ENCODE data around the gene EDNRB.
"Not testable (repeated sequence)": the region's sequence is repeated elsewhere in the genome, so short reads cannot be mapped to it uniquely, and the experiment has no call there.

The EDNRB gene

GRCh38 chr13:77952276-77952675 is 33.6 kb upstream of the EDNRB start:
- Histone ChIP-seq H3F3A (ENCODE audit: insufficient read depth, low read length) (no peaks in the 10 kb centered on the region), H2AFZ (ENCODE audit: low read length) (no peak overlapping the region), H3K9me3 (ENCODE audit: low read length) (no peaks in the 10 kb centered on the region; the same call in 1 of the 2 replicates), H3K4me3 (ENCODE audit: low read depth, low read length, poor library complexity, severe bottlenecking) (no peak overlapping the region), H3K9ac (ENCODE audit: low read length) (no peak overlapping the region), H3K36me3 (ENCODE audit: insufficient read depth, low read length) (no peaks in the 10 kb centered on the region), H3K9me2 (ENCODE audit: low read depth, low read length) (no peaks in the 10 kb centered on the region), H3K27ac (ENCODE audit: low read depth, low read length, poor library complexity, severe bottlenecking) (no peak overlapping the region), H3K4me2 (ENCODE audit: low read length) (no peak overlapping the region), H3K27me3 (ENCODE audit: insufficient read depth, low read length) (no peaks in the 10 kb centered on the region), H3K79me2 (ENCODE audit: insufficient read depth, low read length) (no peaks in the 10 kb centered on the region), H3K4me1 (ENCODE audit: insufficient read depth, low read length, severe bottlenecking) (no peaks in the 10 kb centered on the region), H4K20me1 (ENCODE audit: insufficient read depth, low read length) (no peaks in the 10 kb centered on the region)
- TF ChIP-seq CTCF (IDR thresholded peaks at IDR 0.05; ENCODE audit: low read length): no peak
- no peak for TF ChIP-seq EZH2 (IDR thresholded peaks at IDR 0.05; ENCODE audit: borderline replicate concordance, low read length)

GRCh38 chr13:77946522-77946921 is 27.9 kb upstream of the EDNRB start:
- Histone ChIP-seq H3K9me2 (ENCODE audit: low read depth, low read length) (no peaks in the 10 kb centered on the region), H3K36me3 (ENCODE audit: insufficient read depth, low read length) (no peaks in the 10 kb centered on the region)

GRCh38 chr13:77935063-77935462 is 16.4 kb upstream of the EDNRB start:
- H3K9ac ChIP-seq (ENCODE audit: low read length); H3K9me3 ChIP-seq (ENCODE audit: low read length); H3K4me2 ChIP-seq (ENCODE audit: low read length); H4K20me1 ChIP-seq (ENCODE audit: insufficient read depth, low read length); H2AFZ ChIP-seq (ENCODE audit: low read length); H3K9me2 ChIP-seq (ENCODE audit: low read depth, low read length); H3K79me2 ChIP-seq (ENCODE audit: insufficient read depth, low read length); H3K4me1 ChIP-seq (ENCODE audit: insufficient read depth, low read length, severe bottlenecking); H3K4me3 ChIP-seq (ENCODE audit: low read depth, low read length, poor library complexity, severe bottlenecking); H3F3A ChIP-seq (ENCODE audit: insufficient read depth, low read length); H3K27ac ChIP-seq (ENCODE audit: low read depth, low read length, poor library complexity, severe bottlenecking); H3K27me3 ChIP-seq (ENCODE audit: insufficient read depth, low read length); H3K36me3 ChIP-seq (ENCODE audit: insufficient read depth, low read length): not testable (repeated sequence)

More at GRCh38 chr13:77946522-77946921, 27.9 kb upstream of the EDNRB start:
- Histone ChIP-seq H3K27ac (ENCODE audit: low read depth, low read length, poor library complexity, severe bottlenecking) (no peak overlapping the region), H3K4me3 (ENCODE audit: low read depth, low read length, poor library complexity, severe bottlenecking) (no peak overlapping the region), H3K9ac (ENCODE audit: low read length) (no peak overlapping the region), H3K4me1 (ENCODE audit: insufficient read depth, low read length, severe bottlenecking) (no peaks in the 10 kb centered on the region), H3F3A (ENCODE audit: insufficient read depth, low read length) (no peaks in the 10 kb centered on the region), H2AFZ (ENCODE audit: low read length) (no peak overlapping the region), H4K20me1 (ENCODE audit: insufficient read depth, low read length) (no peaks in the 10 kb centered on the region), H3K4me2 (ENCODE audit: low read length) (no peak overlapping the region), H3K27me3 (ENCODE audit: insufficient read depth, low read length) (no peaks in the 10 kb centered on the region), H3K9me3 (ENCODE audit: low read length) (no peaks in the 10 kb centered on the region), H3K79me2 (ENCODE audit: insufficient read depth, low read length) (no peaks in the 10 kb centered on the region)
- TF ChIP-seq CTCF (IDR thresholded peaks at IDR 0.05; ENCODE audit: low read length) (no peak), EZH2 (IDR thresholded peaks at IDR 0.05; ENCODE audit: borderline replicate concordance, low read length) (no peak)

- Histone ChIP-seq H3K9me2 (ENCODE audit: low read depth, low read length) (no peaks in the 10 kb centered on the region), H3K4me1 (ENCODE audit: insufficient read depth, low read length, severe bottlenecking) (no peaks in the 10 kb centered on the region), H3K79me2 (ENCODE audit: insufficient read depth, low read length) (no peaks in the 10 kb centered on the region), H3K4me3 (ENCODE audit: low read depth, low read length, poor library complexity, severe bottlenecking) (no peak overlapping the region), H4K20me1 (ENCODE audit: insufficient read depth, low read length) (no peaks in the 10 kb centered on the region), H3F3A (ENCODE audit: insufficient read depth, low read length) (no peaks in the 10 kb centered on the region), H3K4me2 (ENCODE audit: low read length) (no peak overlapping the region), H3K9ac (ENCODE audit: low read length) (no peak overlapping the region), H3K36me3 (ENCODE audit: insufficient read depth, low read length) (no peaks in the 10 kb centered on the region), H3K27me3 (ENCODE audit: insufficient read depth, low read length) (no peaks in the 10 kb centered on the region), H3K27ac (ENCODE audit: low read depth, low read length, poor library complexity, severe bottlenecking) (no peak overlapping the region), H3K9me3 (ENCODE audit: low read length) (no peaks in the 10 kb centered on the region), H2AFZ (ENCODE audit: low read length) (no peak overlapping the region)
- no peak for TF ChIP-seq CTCF (IDR thresholded peaks at IDR 0.05; ENCODE audit: low read length)
- no peak for TF ChIP-seq EZH2 (IDR thresholded peaks at IDR 0.05; ENCODE audit: borderline replicate concordance, low read length)
Measured at GRCh38 chr13:77930430-77930829, 11.8 kb upstream of the EDNRB start.
